Lower lobe of right lung (tissue), 2 donors: ENCODE data around the gene GJA4. TPM values are rescaled to one million over a fixed set of nuclear protein-coding genes. Genes with fewer than 3 reads are reported as not detected.
"Not testable (repeated sequence)": the region's sequence is repeated elsewhere in the genome, so short reads cannot be mapped to it uniquely, and the experiment has no call there.

Experiments used
- ATAC-seq, 2 donors: fragments of 200-7000 bp; cut with Tn5 transposase; one replicate each; pipeline ENCODE4 v1.9.1; 2020 to 2022; ENCODE audit warnings: mild to moderate bottlenecking in 2 of 2, moderate library complexity in 2 of 2
- DNase-seq: peaks from one replicate; pipeline ENCODE4 v3.0.0-alpha.2; 2020
- H3K27ac ChIP-seq: fragments of 200-600 bp; one replicate; pipeline ENCODE4 v1.8.0; 2022
- H3K27me3 ChIP-seq: fragments of 200-600 bp; one replicate; pipeline ENCODE4 v1.8.0; 2022; ENCODE audit warnings: low read depth
- H3K36me3 ChIP-seq: fragments of 200-600 bp; one replicate; pipeline ENCODE4 v1.8.0; 2022; ENCODE audit warnings: mild to moderate bottlenecking
- H3K4me1 ChIP-seq: fragments of 200-600 bp; one replicate; pipeline ENCODE4 v1.8.0; 2022
- H3K4me3 ChIP-seq: fragments of 200-600 bp; one replicate; pipeline ENCODE4 v1.8.0; 2022; ENCODE audit warnings: mild to moderate bottlenecking
- H3K9me3 ChIP-seq: fragments of 200-600 bp; one replicate; pipeline ENCODE4 v1.8.0; 2022
- intact Hi-C: fragments of 100-400 bp; cut with DNase I; formaldehyde crosslinking; loops from one replicate; pipeline ENCODE4 v1.11.0; 2022
- total RNA-seq: library from RNA; stranded (reverse); fragmentation: NEBNext Ultra II Directional; extraction: Animal tissue kit (Norgen Biotek cat#: 25700); gene quantifications from one replicate; pipeline ENCODE4 v1.2.1, GENCODE V29; 2021
- TF ChIP-seq, protein P1 (sequence below): fragments of 200-600 bp; IDR thresholded peaks from one replicate; pipeline ENCODE4 v1.8.0; 2022; ENCODE audit warnings: antibody characterized with exemption, mild to moderate bottlenecking
- donor health status: DM: no; HTN: yes; CAD: no; lungs with severe emphysema.

Gene GJA4
- total RNA-seq, 1 donor from 2014 or later = 16.1 TPM

DNA sequence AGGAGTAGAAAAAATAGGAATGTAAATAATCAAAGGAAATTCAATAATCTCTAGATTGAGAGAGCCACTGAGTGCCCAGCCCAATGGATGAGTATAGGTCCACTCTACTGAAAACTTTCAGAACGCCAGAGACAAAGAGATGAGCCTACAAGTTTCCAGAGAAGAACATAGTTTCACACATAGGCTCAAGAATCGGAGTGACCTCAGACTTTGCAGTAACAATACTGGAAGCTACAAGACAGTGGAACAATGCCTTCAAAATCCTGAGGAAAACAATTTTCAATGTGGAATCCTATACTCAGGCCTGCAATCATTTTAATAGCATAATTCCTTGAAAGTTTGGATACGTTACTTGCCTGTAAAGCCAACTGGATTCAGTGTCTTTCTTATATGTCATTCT is 11.0 kb downstream of the GJA4 start:
- intact Hi-C loops = no loop called here
- Histone ChIP-seq H3K27ac (no peak overlapping the region), H3K27me3 (no peaks in the 10 kb centered on the region), H3K4me3 (no peak overlapping the region), H3K36me3 (no peaks in the 10 kb centered on the region), H3K4me1 (no peaks in the 10 kb centered on the region), H3K9me3 (no peaks in the 10 kb centered on the region)
- TF ChIP-seq, protein P1, sequence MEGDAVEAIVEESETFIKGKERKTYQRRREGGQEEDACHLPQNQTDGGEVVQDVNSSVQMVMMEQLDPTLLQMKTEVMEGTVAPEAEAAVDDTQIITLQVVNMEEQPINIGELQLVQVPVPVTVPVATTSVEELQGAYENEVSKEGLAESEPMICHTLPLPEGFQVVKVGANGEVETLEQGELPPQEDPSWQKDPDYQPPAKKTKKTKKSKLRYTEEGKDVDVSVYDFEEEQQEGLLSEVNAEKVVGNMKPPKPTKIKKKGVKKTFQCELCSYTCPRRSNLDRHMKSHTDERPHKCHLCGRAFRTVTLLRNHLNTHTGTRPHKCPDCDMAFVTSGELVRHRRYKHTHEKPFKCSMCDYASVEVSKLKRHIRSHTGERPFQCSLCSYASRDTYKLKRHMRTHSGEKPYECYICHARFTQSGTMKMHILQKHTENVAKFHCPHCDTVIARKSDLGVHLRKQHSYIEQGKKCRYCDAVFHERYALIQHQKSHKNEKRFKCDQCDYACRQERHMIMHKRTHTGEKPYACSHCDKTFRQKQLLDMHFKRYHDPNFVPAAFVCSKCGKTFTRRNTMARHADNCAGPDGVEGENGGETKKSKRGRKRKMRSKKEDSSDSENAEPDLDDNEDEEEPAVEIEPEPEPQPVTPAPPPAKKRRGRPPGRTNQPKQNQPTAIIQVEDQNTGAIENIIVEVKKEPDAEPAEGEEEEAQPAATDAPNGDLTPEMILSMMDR = no peak
- DNase-seq (no peak), ATAC-seq (no peak)

DNA sequence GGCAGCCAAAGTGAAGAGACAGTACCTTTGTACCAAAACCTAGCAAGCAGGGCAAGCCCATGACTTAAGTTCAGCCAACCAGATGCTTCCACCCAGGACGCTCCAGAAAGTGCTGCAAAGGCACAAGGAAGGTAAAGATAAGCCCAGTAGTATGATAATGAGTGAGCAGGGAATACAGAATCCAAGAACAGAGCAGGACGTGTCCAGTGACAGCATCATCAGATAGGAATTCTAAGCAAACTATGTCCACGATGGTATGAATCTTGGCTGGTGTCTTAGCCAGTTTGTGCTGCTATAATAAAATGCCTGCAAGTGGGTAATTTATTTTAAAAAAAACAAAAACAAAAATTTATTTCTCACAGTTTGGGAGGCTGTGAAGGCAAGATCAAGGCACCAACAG is 13.6 kb downstream of the GJA4 start:
- H3K27ac ChIP-seq = no peak overlapping the region
- DNase-seq = no peak
- TF ChIP-seq, protein P1 = no peak
- no peak for ATAC-seq
- H3K4me3 ChIP-seq = no peak overlapping the region
- H3K36me3 ChIP-seq = no peaks in the 10 kb centered on the region
- H3K9me3 ChIP-seq = no peaks in the 10 kb centered on the region
- intact Hi-C loops = no loop called here
- H3K4me1 ChIP-seq = no peaks in the 10 kb centered on the region
- no peaks in the 10 kb centered on the region for H3K27me3 ChIP-seq

DNA sequence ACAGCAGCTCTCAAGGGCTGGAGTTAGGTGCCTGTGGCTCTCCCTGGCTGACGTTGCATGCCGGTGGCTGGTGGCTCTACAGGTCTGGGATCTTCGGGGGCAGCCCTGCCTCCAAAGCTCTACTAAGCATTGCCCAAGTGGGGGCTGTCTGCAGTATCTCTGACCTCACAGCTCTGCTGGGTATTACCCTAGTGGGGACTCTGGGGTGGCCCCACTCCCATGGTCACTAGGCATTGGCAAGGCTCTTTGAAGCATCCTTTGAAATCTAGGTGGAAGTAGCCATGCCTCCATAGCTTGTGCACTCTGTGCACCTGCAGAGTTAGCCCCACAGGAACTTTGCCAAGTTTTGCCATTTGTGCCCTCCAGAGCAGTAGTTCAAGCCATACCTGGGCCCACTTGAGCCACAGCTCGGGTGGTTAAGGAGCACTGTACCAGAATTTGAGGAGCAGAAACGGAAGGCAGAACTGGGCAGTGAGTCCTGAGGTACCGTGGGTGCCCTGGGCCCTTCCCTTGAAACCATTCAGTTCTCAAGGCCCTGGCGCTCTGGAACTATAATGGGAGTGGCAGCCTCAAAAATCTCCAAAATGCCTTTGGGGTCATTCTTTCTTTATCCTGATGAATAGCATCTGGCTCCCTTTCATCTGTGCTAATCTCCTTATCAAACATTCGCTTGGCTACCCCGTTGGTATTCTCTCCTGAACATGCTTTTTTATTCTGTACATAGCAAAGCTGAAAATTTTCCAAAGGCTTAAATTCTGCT is 15.4 kb downstream of the GJA4 start:
- ATAC-seq = no peak
- intact Hi-C loops = no loop called here

DNA sequence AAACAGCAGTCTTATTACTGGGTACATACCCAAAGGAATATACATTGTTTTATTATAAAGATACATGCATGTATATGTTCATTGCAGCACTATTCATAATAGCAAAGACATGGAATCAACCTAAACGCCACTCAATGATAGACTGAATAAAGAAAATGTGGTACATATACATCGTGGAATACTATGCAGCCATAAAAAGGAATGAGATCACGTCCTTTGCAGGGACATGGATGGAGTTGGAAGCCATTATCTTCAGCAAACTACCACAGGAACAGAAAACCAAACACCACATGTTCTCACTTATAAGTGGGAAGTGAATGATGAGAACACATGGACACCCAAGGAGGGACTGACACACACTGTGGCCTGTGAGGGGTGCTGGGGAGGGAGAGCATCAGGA is 18.0 kb downstream of the GJA4 start:
- H3K27ac ChIP-seq, H3K4me1 ChIP-seq, DNase-seq, intact Hi-C loops, H3K9me3 ChIP-seq, H3K27me3 ChIP-seq, ATAC-seq, H3K36me3 ChIP-seq, H3K4me3 ChIP-seq: not testable (repeated sequence)

More for the DNA sequence above, 15.4 kb downstream of the GJA4 start:
- no peak overlapping the region for H3K4me3 ChIP-seq
- no peaks in the 10 kb centered on the region for H3K36me3 ChIP-seq
- H3K4me1 ChIP-seq = no peaks in the 10 kb centered on the region
- TF ChIP-seq, protein P1 = no peak
- H3K27ac ChIP-seq = no peak overlapping the region
- H3K9me3 ChIP-seq = no peaks in the 10 kb centered on the region
- DNase-seq = no peak
- H3K27me3 ChIP-seq = no peaks in the 10 kb centered on the region

DNA sequence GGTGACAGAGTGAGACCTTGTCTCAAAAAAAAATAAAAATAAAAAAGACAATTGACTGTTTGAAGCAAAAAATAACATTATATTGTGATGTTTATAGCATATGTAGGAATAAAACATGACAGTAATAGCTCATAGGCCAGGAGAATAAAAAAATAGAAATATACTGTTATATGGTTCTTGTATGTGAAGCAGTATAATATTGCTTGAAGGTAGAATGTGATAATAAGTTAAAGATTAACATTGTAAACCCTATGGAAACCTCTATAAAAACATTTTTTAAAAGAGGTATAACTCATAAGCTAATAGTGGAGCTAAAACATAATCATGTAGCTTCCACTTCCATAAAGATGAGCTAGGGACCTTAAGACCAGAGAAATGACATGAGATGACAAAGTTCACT is 23.5 kb downstream of the GJA4 start:
- Histone ChIP-seq H3K27ac (no peak overlapping the region), H3K9me3 (no peaks in the 10 kb centered on the region), H3K27me3 (no peaks in the 10 kb centered on the region), H3K36me3 (no peaks in the 10 kb centered on the region), H3K4me3 (no peak overlapping the region), H3K4me1 (no peaks in the 10 kb centered on the region)
- no peak for DNase-seq
- TF ChIP-seq, protein P1 = no peak
- intact Hi-C loops = no loop called here
- ATAC-seq = no peak

DNA sequence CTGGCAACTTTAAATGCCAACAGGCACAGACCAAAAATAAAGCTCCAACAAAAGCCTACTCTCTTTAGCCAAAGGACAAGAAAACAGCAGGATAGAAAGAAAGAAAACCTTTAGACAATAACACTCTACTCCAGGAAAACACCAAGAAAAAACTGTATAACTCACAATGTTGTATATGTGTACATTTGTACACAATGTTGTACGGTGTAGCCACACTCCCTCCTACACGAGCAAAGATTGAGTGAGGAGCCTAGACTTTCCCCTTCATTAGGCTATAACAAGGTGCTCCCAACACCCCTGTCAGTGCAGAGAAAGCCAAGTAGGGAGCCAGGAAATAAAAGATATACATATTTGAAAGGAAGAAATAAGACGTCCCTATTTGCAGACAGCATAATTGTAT is 24.0 kb downstream of the GJA4 start:
- Histone ChIP-seq H3K36me3 (no peaks in the 10 kb centered on the region), H3K9me3 (no peaks in the 10 kb centered on the region), H3K4me3 (no peak overlapping the region), H3K27me3 (no peaks in the 10 kb centered on the region), H3K27ac (no peak overlapping the region), H3K4me1 (no peaks in the 10 kb centered on the region)
- intact Hi-C loops = no loop called here
- DNase-seq (no peak), ATAC-seq (no peak)
- TF ChIP-seq, protein P1 = no peak

DNA sequence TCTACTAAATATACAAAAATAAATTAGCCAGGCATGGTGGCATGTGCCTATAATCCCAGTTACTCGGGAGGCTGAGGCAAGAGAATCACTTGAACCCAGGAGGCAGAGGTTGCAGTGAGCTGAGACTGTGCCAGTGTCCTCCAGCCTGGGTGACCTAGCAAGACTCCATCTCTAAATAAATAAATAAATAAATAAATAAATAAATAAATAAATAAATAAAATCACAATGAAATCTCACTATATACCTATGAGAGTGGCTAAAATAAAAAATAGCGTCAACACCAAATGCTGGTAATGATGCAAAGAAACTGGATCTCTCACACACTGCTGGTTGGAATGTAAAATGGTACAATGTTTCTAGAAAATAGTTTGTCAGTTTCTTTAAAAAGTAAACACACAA is 26.1 kb downstream of the GJA4 start:
- DNase-seq, H3K9me3 ChIP-seq, ATAC-seq, intact Hi-C loops, H3K4me1 ChIP-seq, H3K27me3 ChIP-seq, H3K27ac ChIP-seq, H3K36me3 ChIP-seq, H3K4me3 ChIP-seq: not testable (repeated sequence)
